Loucy (cell line): ENCODE data around the gene SYNDIG1.

ENCODE experiments used
- EZH2phosphoT487 ChIP-seq: fragments of 200-600 bp; IDR thresholded peaks from 2 replicates; pipeline ENCODE4 v1.6.1; 2018; ENCODE audit warnings: antibody characterized with exemption, mild to moderate bottlenecking, moderate library complexity, borderline replicate concordance
- TF ChIP-seq, protein P1 (sequence below): fragments of 200-600 bp; sonication (generic); conservative IDR thresholded peaks from 2 replicates; pipeline ENCODE4 v1.5.1; 2014; ENCODE audit warnings: mild to moderate bottlenecking, antibody characterized with exemption, low read length

DNA sequence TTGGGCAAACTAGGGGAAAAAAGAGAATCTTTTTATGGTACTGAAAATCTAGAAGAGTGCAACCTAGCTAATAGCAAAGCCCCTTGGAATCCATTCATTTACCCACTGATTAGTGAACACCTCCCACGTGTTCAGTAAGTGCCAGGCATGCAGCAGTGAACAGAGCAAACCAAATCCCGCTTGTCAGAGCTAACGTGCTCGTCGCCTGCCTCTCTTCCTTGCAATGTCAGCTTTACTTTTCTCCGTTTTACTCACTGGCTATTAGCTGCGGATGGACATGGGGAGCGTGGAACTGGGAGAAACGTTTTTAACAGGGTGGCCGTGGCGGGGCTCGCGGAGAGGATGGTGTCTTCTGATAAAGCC, 120.4 kb downstream of the SYNDIG1 start:
- TF ChIP-seq, protein P1, sequence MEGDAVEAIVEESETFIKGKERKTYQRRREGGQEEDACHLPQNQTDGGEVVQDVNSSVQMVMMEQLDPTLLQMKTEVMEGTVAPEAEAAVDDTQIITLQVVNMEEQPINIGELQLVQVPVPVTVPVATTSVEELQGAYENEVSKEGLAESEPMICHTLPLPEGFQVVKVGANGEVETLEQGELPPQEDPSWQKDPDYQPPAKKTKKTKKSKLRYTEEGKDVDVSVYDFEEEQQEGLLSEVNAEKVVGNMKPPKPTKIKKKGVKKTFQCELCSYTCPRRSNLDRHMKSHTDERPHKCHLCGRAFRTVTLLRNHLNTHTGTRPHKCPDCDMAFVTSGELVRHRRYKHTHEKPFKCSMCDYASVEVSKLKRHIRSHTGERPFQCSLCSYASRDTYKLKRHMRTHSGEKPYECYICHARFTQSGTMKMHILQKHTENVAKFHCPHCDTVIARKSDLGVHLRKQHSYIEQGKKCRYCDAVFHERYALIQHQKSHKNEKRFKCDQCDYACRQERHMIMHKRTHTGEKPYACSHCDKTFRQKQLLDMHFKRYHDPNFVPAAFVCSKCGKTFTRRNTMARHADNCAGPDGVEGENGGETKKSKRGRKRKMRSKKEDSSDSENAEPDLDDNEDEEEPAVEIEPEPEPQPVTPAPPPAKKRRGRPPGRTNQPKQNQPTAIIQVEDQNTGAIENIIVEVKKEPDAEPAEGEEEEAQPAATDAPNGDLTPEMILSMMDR = no peak
- TF ChIP-seq EZH2phosphoT487 = no peak
